Spleen (tissue), 11 donors: Measurements from ENCODE around the gene TRABD2B. TPM values are rescaled to one million over a fixed set of nuclear protein-coding genes. Genes with fewer than 3 reads are reported as not detected.
A peak's percentile ranks its signal among the peaks of the same experiment; 100 is the strongest.

Experiments
- DNase-seq: peaks from one replicate; pipeline ENCODE4 v3.0.0-alpha.2; 2020
- H3K27ac ChIP-seq, 8 donors: fragments of 200-600 bp; sonication (generic) in 7 of 8; 1 replicate in 4 of 8; 2 replicates in 4 of 8; pipeline versions ENCODE4 v1.5.0 to v1.8.0; 2016 to 2021; ENCODE audit warnings: inconsistent platforms in 4 of 8, mild to moderate bottlenecking in 4 of 8, moderate library complexity in 1 of 8
- H3K27me3 ChIP-seq, 7 donors: fragments of 200-600 bp; sonication (generic) in 6 of 7; replicated peaks in 1 of 7; 1 replicate in 4 of 7; 2 replicates in 3 of 7; pipeline versions ENCODE4 v1.5.0 to v1.8.0; 2016 to 2021; ENCODE audit warnings: inconsistent platforms in 3 of 7, mild to moderate bottlenecking in 1 of 7
- H3K36me3 ChIP-seq, 6 donors: fragments of 200-600 bp; sonication (generic) in 5 of 6; 1 replicate in 4 of 6; 2 replicates in 2 of 6; pipeline versions ENCODE4 v1.5.0 to v1.8.0; 2016 to 2021; ENCODE audit warnings: inconsistent platforms in 2 of 6
- H3K4me1 ChIP-seq, 6 donors: fragments of 200-600 bp; sonication (generic) in 5 of 6; 1 replicate in 3 of 6; 2 replicates in 3 of 6; pipeline versions ENCODE4 v1.5.0 to v1.8.0; 2016 to 2021; ENCODE audit warnings: inconsistent platforms in 3 of 6
- H3K4me3 ChIP-seq, 8 donors: fragments of 200-600 bp; sonication (generic) in 7 of 8; 1 replicate in 4 of 8; 2 replicates in 4 of 8; pipeline versions ENCODE4 v1.5.0 to v1.8.0; 2016 to 2021; ENCODE audit warnings: inconsistent platforms in 4 of 8, mild to moderate bottlenecking in 4 of 8, moderate library complexity in 2 of 8
- H3K9me3 ChIP-seq, 8 donors: fragments of 200-600 bp; sonication (generic) in 7 of 8; 1 replicate in 4 of 8; 2 replicates in 4 of 8; pipeline versions ENCODE4 v1.5.0 to v1.8.0; 2016 to 2021; ENCODE audit warnings: inconsistent platforms in 4 of 8
- CTCF ChIP-seq, 11 experiments: fragments of 200-600 bp in 7 of 11; fragments of 450-650 bp in 4 of 11; sonication (generic) in 4 of 11; IDR thresholded peaks in 8 of 11; conservative IDR thresholded peaks in 3 of 11; 1 replicate in 7 of 11; 2 replicates in 4 of 11; pipeline versions ENCODE4 v1.4.0 to v1.8.0; 2016 to 2021; ENCODE audit warnings: antibody characterized with exemption in 11 of 11, inconsistent platforms in 4 of 11, mild to moderate bottlenecking in 1 of 11
- POLR2A ChIP-seq, 3 donors: fragments of 450-650 bp; IDR thresholded peaks; one replicate each; pipeline ENCODE4 v1.5.1; 2017; ENCODE audit warnings: antibody characterized with exemption in 3 of 3, mild to moderate bottlenecking in 1 of 3
- POLR2AphosphoS5 ChIP-seq, 3 donors: sonication (generic); formaldehyde crosslinking; IDR thresholded peaks; one replicate each; pipeline ENCODE4 v1.5.1; 2017; ENCODE audit warnings: antibody characterized with exemption in 3 of 3
- WGBS, 5 donors: extraction: QIAGEN DNeasy Blood & Tissue Kit in 3 of 5; methylation state at CpG; one replicate each; pipeline versions ENCODE4 v1.1.5 to v1.1.7; 2013 to 2018; 5-methylcytosine and 5-hydroxymethylcytosine counted together
- intact Hi-C: fragments of 100-400 bp; cut with DNase I; formaldehyde crosslinking; loops from one replicate; pipeline ENCODE4 v1.15.0; 2023; ENCODE audit warnings: low total_unique reads
- polyA plus RNA-seq, 3 donors: library from polyadenylated mRNA; stranded (reverse); fragments of 200-250 nt; gene quantifications; one replicate each; pipeline ENCODE4 v1.2.1, GENCODE V29; 2013
- total RNA-seq, 7 donors: library from RNA; depleted of rRNA in 3 of 7; stranded (reverse); fragments of >200 nt in 3 of 7; fragmentation: NEBNext Ultra II Directional in 4 of 7; extraction: Animal tissue kit (Norgen Biotek cat#: 25700) in 4 of 7; gene quantifications; one replicate each; pipeline versions ENCODE4 v1.1.0 to v1.2.1, GENCODE V29; 2016 to 2021
- donor health status: healthy with polysubstance abuse.
- donor health status: DM: no; HTN: no; CAD: no; lungs with moderate emphysema.
- donor health status: DM: no; HTN: no; CAD: no.
- donor health status: Bipolar disorder and iron deficiency.
- donor health status: healthy.
- donor health status: DM: no; HTN: no; CAD: no.
- donor health status: DM: yes; HTN: yes; CAD: no.

TRABD2B gene
- total and polyA plus RNA-seq, 10 donors, result 0.11 to 3.5 (median 0.64) TPM

GRCh38 chr1:48017716-48018115, 20.5 kb upstream of the TRABD2B start:
- Histone ChIP-seq H3K9me3 (no peaks in the 10 kb centered on the region), H3K36me3 (no peaks in the 10 kb centered on the region), H3K4me3 (no peak overlapping the region), H3K4me1 (no peaks in the 10 kb centered on the region), H3K27me3 (peaks cover 0 to 35% (median 7%) of the 10 kb centered on the region in 7 donors), H3K27ac (peak overlapping the region in 2 of 8 donors; percentile 30 to 63)
- no peak for DNase-seq
- intact Hi-C loops, result no loop called here
- no peak for TF ChIP-seq POLR2AphosphoS5 (IDR thresholded peaks at IDR 0.05)
- TF ChIP-seq CTCF (IDR thresholded peaks at IDR 0.05 in 8 of 11, conservative IDR thresholded peaks at IDR 0.05 in 3 of 11), result no peak
- no peak for TF ChIP-seq POLR2A (IDR thresholded peaks at IDR 0.05)
- WGBS, 5 donors, result 54 to 76% (median 74%) methylated on average over 4 of the region's 4 CpGs

GRCh38 chr1:48016515-48016914, 19.3 kb upstream of the TRABD2B start:
- Histone ChIP-seq H3K4me3 (no peak overlapping the region), H3K27ac (peak overlapping the region in 4 of 8 donors; percentile 22 to 39 (median 34)), H3K36me3 (no peaks in the 10 kb centered on the region), H3K9me3 (no peaks in the 10 kb centered on the region), H3K27me3 (peaks cover 0 to 35% (median 7%) of the 10 kb centered on the region in 7 donors), H3K4me1 (no peaks in the 10 kb centered on the region)
- DNase-seq, result no peak
- intact Hi-C loops, result no loop called here
- TF ChIP-seq POLR2A (IDR thresholded peaks at IDR 0.05) (no peak), POLR2AphosphoS5 (IDR thresholded peaks at IDR 0.05) (no peak), CTCF (IDR thresholded peaks at IDR 0.05 in 8 of 11, conservative IDR thresholded peaks at IDR 0.05 in 3 of 11) (no peak)
- 68 to 81% (median 75%) methylated on average over 7 of the region's 7 CpGs for WGBS, 5 donors

- H3K36me3 ChIP-seq, result no peaks in the 10 kb centered on the region
- intact Hi-C loops, result no loop called here
- DNase-seq, result no peak
- peaks cover 0 to 16% (median 0%) of the 10 kb centered on the region in 7 donors for H3K27me3 ChIP-seq
- no peak overlapping the region for H3K4me3 ChIP-seq
- TF ChIP-seq POLR2AphosphoS5 (IDR thresholded peaks at IDR 0.05) (no peak), POLR2A (IDR thresholded peaks at IDR 0.05) (no peak), CTCF (IDR thresholded peaks at IDR 0.05 in 8 of 11, conservative IDR thresholded peaks at IDR 0.05 in 3 of 11) (no peak)
- H3K4me1 ChIP-seq, result no peaks in the 10 kb centered on the region
- no peak overlapping the region for H3K27ac ChIP-seq
- no peaks in the 10 kb centered on the region for H3K9me3 ChIP-seq
Measured at GRCh38 chr1:48013270-48013669, 16.1 kb upstream of the TRABD2B start.

- Histone ChIP-seq H3K27ac (no peak overlapping the region), H3K4me1 (no peaks in the 10 kb centered on the region), H3K9me3 (no peaks in the 10 kb centered on the region), H3K27me3 (peaks cover 0 to 3% (median 0%) of the 10 kb centered on the region in 7 donors), H3K4me3 (no peak overlapping the region), H3K36me3 (no peaks in the 10 kb centered on the region)
- intact Hi-C loops, result no loop called here
- WGBS, 5 donors, result 63 to 89% (median 75%) methylated on average over 2 of the region's 2 CpGs
- no peak for TF ChIP-seq CTCF (IDR thresholded peaks at IDR 0.05 in 8 of 11, conservative IDR thresholded peaks at IDR 0.05 in 3 of 11)
- TF ChIP-seq POLR2AphosphoS5 (IDR thresholded peaks at IDR 0.05), result no peak
- TF ChIP-seq POLR2A (IDR thresholded peaks at IDR 0.05), result no peak
- no peak for DNase-seq
Measured at GRCh38 chr1:48007047-48007446, 9.9 kb upstream of the TRABD2B start.
